GM23338 (cell line): ENCODE results near the gene ERAP2. TPM values are rescaled to one million over a fixed set of nuclear protein-coding genes. Genes with fewer than 3 reads are reported as not detected.

Source experiments
- ATAC-seq: fragments of 200-7000 bp; cut with Tn5 transposase; 3 replicates; pipeline ENCODE4 v1.9.1; 2020
- DNase-seq: peaks from one replicate; pipeline ENCODE4 v3.0.0-alpha.2; 2015; ENCODE audit warnings: low spot score
- H2AFZ ChIP-seq: fragments of 200-600 bp; sonication (generic); 2 replicates; pipeline ENCODE4 v1.8.0; 2016; ENCODE audit warnings: antibody characterized with exemption, mild to moderate bottlenecking, moderate library complexity
- H3F3A ChIP-seq: fragments of 200-600 bp; sonication (generic); replicated peaks from 2 replicates; pipeline ENCODE4 v1.8.0; 2017; ENCODE audit warnings: antibody characterized with exemption, mixed run types, low read depth
- H3K27ac ChIP-seq: fragments of 200-600 bp; sonication (generic); 2 replicates; pipeline ENCODE4 v1.6.1; 2016; ENCODE audit warnings: low read depth
- H3K27me3 ChIP-seq: fragments of 200-600 bp; sonication (generic); 2 replicates; pipeline ENCODE4 v1.8.0; 2016; ENCODE audit warnings: mild to moderate bottlenecking, mixed run types, moderate library complexity; ENCODE audit not compliant: insufficient read depth
- H3K36me3 ChIP-seq: fragments of 200-600 bp; sonication (generic); 2 replicates; pipeline ENCODE4 v1.8.0; 2016; ENCODE audit warnings: mild to moderate bottlenecking; ENCODE audit not compliant: insufficient read depth
- H3K4me1 ChIP-seq: fragments of 200-600 bp; sonication (generic); 2 replicates; pipeline ENCODE4 v1.8.0; 2016; ENCODE audit warnings: mild to moderate bottlenecking, moderate library complexity; ENCODE audit not compliant: insufficient read depth
- H3K4me2 ChIP-seq: fragments of 200-600 bp; sonication (generic); 2 replicates; pipeline ENCODE4 v1.7.1; 2017; ENCODE audit warnings: mixed run types
- H3K4me3 ChIP-seq: fragments of 200-600 bp; sonication (generic); 2 replicates; pipeline ENCODE4 v1.6.1; 2016; ENCODE audit warnings: mixed run types
- H3K79me2 ChIP-seq: fragments of 200-600 bp; sonication (generic); replicated peaks from 2 replicates; pipeline ENCODE4 v1.8.0; 2017; ENCODE audit warnings: mild to moderate bottlenecking; ENCODE audit not compliant: insufficient read depth
- H3K9me2 ChIP-seq: fragments of 200-600 bp; sonication (generic); 2 replicates; pipeline ENCODE4 v1.8.0; 2017; ENCODE audit not compliant: insufficient read depth
- H4K20me1 ChIP-seq: fragments of 200-600 bp; sonication (generic); replicated peaks from 2 replicates; pipeline ENCODE4 v1.8.0; 2017; ENCODE audit warnings: mild to moderate bottlenecking; ENCODE audit not compliant: insufficient read depth
- H3K27ac Mint-ChIP-seq: 2 replicates; pipeline ENCODE4 v1.8.0; 2020; ENCODE audit warnings: inconsistent platforms, mild to moderate bottlenecking, moderate library complexity, mixed read lengths
- H3K27me3 Mint-ChIP-seq: 3 replicates; pipeline ENCODE4 v1.8.0; 2022; ENCODE audit warnings: low read depth, mild to moderate bottlenecking, moderate library complexity, mixed read lengths, inconsistent platforms; ENCODE audit not compliant: insufficient read depth, poor library complexity
- H3K36me3 Mint-ChIP-seq: 3 replicates; pipeline ENCODE4 v1.8.0; 2021; ENCODE audit warnings: low read depth, mild to moderate bottlenecking, inconsistent platforms, moderate library complexity, mixed read lengths
- H3K4me1 Mint-ChIP-seq: 3 replicates; pipeline ENCODE4 v1.8.0; 2020; ENCODE audit warnings: mild to moderate bottlenecking, inconsistent platforms, mixed read lengths
- H3K4me3 Mint-ChIP-seq: 3 replicates; pipeline ENCODE4 v1.8.0; 2021; ENCODE audit warnings: moderate library complexity, mild to moderate bottlenecking, inconsistent platforms, mixed read lengths
- H3K9me3 Mint-ChIP-seq: 3 replicates; pipeline ENCODE4 v1.8.0; 2020; ENCODE audit warnings: moderate library complexity, mild to moderate bottlenecking, inconsistent platforms, mixed read lengths
- CREB1 ChIP-seq: fragments of 250-450 bp; sonication (Bioruptor Pico); IDR thresholded peaks from 2 replicates; pipeline ENCODE4 v1.5.0; 2020; ENCODE audit warnings: low read depth, mild to moderate bottlenecking, moderate library complexity
- EZH2 ChIP-seq: fragments of 200-600 bp; sonication (generic); IDR thresholded peaks from one replicate; pipeline ENCODE4 v1.8.0; 2017; ENCODE audit warnings: antibody characterized with exemption, mild to moderate bottlenecking, low read depth; ENCODE audit not compliant: unreplicated experiment
- EZH2phosphoT487 ChIP-seq: fragments of 200-600 bp; sonication (generic); IDR thresholded peaks from one replicate; pipeline ENCODE4 v1.8.1; 2018; ENCODE audit warnings: antibody characterized with exemption; ENCODE audit not compliant: unreplicated experiment
- STAT1 ChIP-seq: IDR thresholded peaks from one replicate; pipeline ENCODE4 v1.6.1; 2016; ENCODE audit warnings: antibody characterized with exemption; ENCODE audit not compliant: unreplicated experiment
- ZNF114 ChIP-seq: fragments of 250-450 bp; sonication (Bioruptor Pico); IDR thresholded peaks from 2 replicates; pipeline ENCODE4 v1.5.0; 2020; ENCODE audit warnings: mild to moderate bottlenecking, moderate library complexity
- polyA plus RNA-seq: library from polyadenylated mRNA; unstranded; fragments of >200 nt; fragmentation: Nextera tagmentation; extraction: Ambion mirVana; gene quantifications from 2 replicates; pipeline ENCODE4 v1.2.1, GENCODE V29; 2016
- total RNA-seq: library from RNA; depleted of rRNA; stranded (reverse); fragments of >200 nt; shearing (Covaris generic); gene quantifications from 2 replicates; pipeline ENCODE4 v1.2.3, GENCODE V29; 2014
- TF ChIP-seq, protein P1 (sequence below): IDR thresholded peaks from 2 replicates; pipeline ENCODE4 v1.6.1; 2016; ENCODE audit warnings: antibody characterized with exemption
- TF ChIP-seq, protein P2 (sequence below): IDR thresholded peaks from one replicate; pipeline ENCODE4 v1.6.1; 2018; ENCODE audit warnings: antibody characterized with exemption; ENCODE audit not compliant: unreplicated experiment
- TF ChIP-seq, protein P3 (sequence below), 2 experiments: fragments of 200-600 bp in 1 of 2; sonication (generic) in 1 of 2; conservative IDR thresholded peaks; 2 replicates each; pipeline versions ENCODE4 v1.5.1 to v1.6.1; 2016 to 2017; ENCODE audit warnings: antibody characterized with exemption in 2 of 2, low read depth in 2 of 2, mild to moderate bottlenecking in 2 of 2, moderate library complexity in 1 of 2

ERAP2 gene
- total and polyA plus RNA-seq, 2 experiments from 2014 or later: 0.73 TPM; not detected in 1

DNA sequence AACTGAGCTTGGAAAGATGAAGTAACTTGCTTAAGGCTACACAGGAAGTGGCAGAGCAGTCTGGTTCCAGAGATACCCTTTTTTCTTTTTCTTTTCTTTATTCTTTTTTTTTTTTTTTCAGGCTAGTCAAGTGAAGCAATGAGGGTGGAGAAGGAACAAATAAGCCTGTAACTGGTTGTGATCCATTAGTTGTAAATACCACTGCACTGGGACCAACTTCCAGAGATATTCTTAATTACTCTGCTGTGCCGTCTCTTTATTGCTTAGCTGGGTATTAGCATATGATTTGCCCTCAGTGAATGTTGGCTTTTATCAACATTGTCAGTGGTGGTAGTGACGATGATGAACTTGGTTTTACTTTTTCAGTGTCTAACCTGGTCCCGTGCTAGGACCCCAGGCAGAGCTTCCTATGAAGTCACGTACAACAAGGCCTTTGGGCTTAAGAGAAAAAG is 86.3 kb downstream of the ERAP2 start:
- no peaks in the 10 kb centered on the region for H3F3A ChIP-seq
- Mint-ChIP-seq H3K4me3 (no peak overlapping the region), H3K27me3 (peaks cover 4% of the 10 kb centered on the region), H3K9me3 (no peaks in the 10 kb centered on the region), H3K27ac (no peak overlapping the region), H3K36me3 (no peaks in the 10 kb centered on the region), H3K4me1 (peaks cover 14% of the 10 kb centered on the region)
- DNase-seq (no peak), ATAC-seq (no peak)
- 0 out of 2 replicates have a peak, but pooled peaks cover under 1% of the 10 kb centered on the region for H3K79me2 ChIP-seq
- H3K4me1 ChIP-seq: no peaks in the 10 kb centered on the region; the same call in none of the 2 replicates
- H3K9me2 ChIP-seq: no peaks in the 10 kb centered on the region
- H3K4me2 ChIP-seq: no peak overlapping the region
- TF ChIP-seq ZNF114 (CRISPR knock-in tag) (no peak), EZH2phosphoT487 (no peak)
- TF ChIP-seq, protein P1, sequence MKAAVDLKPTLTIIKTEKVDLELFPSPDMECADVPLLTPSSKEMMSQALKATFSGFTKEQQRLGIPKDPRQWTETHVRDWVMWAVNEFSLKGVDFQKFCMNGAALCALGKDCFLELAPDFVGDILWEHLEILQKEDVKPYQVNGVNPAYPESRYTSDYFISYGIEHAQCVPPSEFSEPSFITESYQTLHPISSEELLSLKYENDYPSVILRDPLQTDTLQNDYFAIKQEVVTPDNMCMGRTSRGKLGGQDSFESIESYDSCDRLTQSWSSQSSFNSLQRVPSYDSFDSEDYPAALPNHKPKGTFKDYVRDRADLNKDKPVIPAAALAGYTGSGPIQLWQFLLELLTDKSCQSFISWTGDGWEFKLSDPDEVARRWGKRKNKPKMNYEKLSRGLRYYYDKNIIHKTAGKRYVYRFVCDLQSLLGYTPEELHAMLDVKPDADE: no peak
- TF ChIP-seq, protein P2, sequence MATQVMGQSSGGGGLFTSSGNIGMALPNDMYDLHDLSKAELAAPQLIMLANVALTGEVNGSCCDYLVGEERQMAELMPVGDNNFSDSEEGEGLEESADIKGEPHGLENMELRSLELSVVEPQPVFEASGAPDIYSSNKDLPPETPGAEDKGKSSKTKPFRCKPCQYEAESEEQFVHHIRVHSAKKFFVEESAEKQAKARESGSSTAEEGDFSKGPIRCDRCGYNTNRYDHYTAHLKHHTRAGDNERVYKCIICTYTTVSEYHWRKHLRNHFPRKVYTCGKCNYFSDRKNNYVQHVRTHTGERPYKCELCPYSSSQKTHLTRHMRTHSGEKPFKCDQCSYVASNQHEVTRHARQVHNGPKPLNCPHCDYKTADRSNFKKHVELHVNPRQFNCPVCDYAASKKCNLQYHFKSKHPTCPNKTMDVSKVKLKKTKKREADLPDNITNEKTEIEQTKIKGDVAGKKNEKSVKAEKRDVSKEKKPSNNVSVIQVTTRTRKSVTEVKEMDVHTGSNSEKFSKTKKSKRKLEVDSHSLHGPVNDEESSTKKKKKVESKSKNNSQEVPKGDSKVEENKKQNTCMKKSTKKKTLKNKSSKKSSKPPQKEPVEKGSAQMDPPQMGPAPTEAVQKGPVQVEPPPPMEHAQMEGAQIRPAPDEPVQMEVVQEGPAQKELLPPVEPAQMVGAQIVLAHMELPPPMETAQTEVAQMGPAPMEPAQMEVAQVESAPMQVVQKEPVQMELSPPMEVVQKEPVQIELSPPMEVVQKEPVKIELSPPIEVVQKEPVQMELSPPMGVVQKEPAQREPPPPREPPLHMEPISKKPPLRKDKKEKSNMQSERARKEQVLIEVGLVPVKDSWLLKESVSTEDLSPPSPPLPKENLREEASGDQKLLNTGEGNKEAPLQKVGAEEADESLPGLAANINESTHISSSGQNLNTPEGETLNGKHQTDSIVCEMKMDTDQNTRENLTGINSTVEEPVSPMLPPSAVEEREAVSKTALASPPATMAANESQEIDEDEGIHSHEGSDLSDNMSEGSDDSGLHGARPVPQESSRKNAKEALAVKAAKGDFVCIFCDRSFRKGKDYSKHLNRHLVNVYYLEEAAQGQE: no peak
- H4K20me1 ChIP-seq: no peaks in the 10 kb centered on the region
- H3K4me3 ChIP-seq: no peak overlapping the region
- no peaks in the 10 kb centered on the region for H3K27me3 ChIP-seq
- H2AFZ ChIP-seq: no peak overlapping the region
- no peak overlapping the region; the same call in 1 of the 2 replicates for H3K27ac ChIP-seq
- no peaks in the 10 kb centered on the region for H3K36me3 ChIP-seq

DNA sequence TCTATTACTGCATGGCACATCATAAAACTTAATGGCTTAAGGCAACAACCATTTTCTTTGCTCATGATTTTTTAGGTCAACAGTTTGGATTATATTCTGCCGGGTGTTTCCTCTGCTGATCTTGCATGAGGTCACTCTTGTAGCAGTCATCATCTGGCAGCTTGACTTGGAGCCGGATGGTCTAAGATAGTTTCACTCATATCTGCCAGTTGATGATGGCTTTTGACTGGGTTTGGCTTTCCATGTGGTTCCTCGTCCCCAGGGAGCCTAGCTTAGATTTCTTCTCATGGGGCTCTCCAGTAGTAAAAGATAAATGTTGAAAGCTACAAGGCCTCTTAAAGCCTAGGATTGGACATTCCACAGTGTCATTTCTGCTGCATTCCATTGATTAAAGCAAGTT is 87.0 kb downstream of the ERAP2 start:
- H3K4me2 ChIP-seq: no peak overlapping the region
- H4K20me1 ChIP-seq: no peaks in the 10 kb centered on the region
- no peak for DNase-seq
- no peaks in the 10 kb centered on the region for H3K36me3 ChIP-seq
- H3K27ac Mint-ChIP-seq: no peak overlapping the region; the same call in 1 of the 2 replicates
- no peak overlapping the region for H3K4me3 ChIP-seq
- H3K27me3 ChIP-seq: no peaks in the 10 kb centered on the region
- ATAC-seq: no peak
- no peaks in the 10 kb centered on the region for H3K9me3 Mint-ChIP-seq
- no peaks in the 10 kb centered on the region for H3K79me2 ChIP-seq
- no peak overlapping the region for H3K4me3 Mint-ChIP-seq
- H3F3A ChIP-seq: no peaks in the 10 kb centered on the region
- H3K9me2 ChIP-seq: no peaks in the 10 kb centered on the region
- no peaks in the 10 kb centered on the region; the same call in none of the 2 replicates for H3K4me1 ChIP-seq
- no peak overlapping the region for H3K27ac ChIP-seq
- H2AFZ ChIP-seq: no peak overlapping the region
- H3K27me3 Mint-ChIP-seq: peaks cover 4% of the 10 kb centered on the region
- H3K36me3 Mint-ChIP-seq: no peaks in the 10 kb centered on the region
- peaks cover 14% of the 10 kb centered on the region for H3K4me1 Mint-ChIP-seq
- TF ChIP-seq, protein P2: no peak
- TF ChIP-seq, protein P3, sequence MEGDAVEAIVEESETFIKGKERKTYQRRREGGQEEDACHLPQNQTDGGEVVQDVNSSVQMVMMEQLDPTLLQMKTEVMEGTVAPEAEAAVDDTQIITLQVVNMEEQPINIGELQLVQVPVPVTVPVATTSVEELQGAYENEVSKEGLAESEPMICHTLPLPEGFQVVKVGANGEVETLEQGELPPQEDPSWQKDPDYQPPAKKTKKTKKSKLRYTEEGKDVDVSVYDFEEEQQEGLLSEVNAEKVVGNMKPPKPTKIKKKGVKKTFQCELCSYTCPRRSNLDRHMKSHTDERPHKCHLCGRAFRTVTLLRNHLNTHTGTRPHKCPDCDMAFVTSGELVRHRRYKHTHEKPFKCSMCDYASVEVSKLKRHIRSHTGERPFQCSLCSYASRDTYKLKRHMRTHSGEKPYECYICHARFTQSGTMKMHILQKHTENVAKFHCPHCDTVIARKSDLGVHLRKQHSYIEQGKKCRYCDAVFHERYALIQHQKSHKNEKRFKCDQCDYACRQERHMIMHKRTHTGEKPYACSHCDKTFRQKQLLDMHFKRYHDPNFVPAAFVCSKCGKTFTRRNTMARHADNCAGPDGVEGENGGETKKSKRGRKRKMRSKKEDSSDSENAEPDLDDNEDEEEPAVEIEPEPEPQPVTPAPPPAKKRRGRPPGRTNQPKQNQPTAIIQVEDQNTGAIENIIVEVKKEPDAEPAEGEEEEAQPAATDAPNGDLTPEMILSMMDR (conservative IDR thresholded peaks at IDR 0.05; ENCODE audit: low read depth in 2 of 2): no peak
- no peak for TF ChIP-seq STAT1
- TF ChIP-seq ZNF114 (CRISPR knock-in tag): no peak
- no peak for TF ChIP-seq EZH2phosphoT487
- no peak for TF ChIP-seq EZH2
- TF ChIP-seq CREB1 (CRISPR knock-in tag): no peak
